NCI-H2171 treated with DMSO at 0.1 percent for 48 hours (cell line): ENCODE data around the gene CRYGA.
A peak's percentile ranks its signal among the peaks of the same experiment; 100 is the strongest.

Experiments used
- DNase-seq: peaks from one replicate; lab custom pipeline; 2025; lab: John Stamatoyannopoulos, UW

The CRYGA gene

DNA sequence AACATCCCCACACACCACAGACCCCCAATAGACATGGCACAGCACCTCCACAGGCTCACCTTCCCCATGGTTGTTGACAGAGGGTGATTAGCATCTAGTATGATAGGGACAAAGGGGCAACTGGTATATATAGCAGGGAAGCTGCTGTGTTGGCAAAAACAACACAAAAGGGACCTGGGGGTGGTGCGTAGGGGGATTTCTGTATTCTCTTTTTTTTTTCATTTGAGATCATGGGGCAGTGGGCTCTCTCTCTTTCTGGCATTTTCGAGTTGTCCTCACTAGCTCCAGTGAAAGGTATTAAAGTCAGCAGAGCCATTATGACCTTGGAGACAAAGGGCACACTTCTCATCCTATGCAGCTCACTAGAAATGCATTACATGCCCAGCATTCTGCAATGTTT is at the start of gene CRYGA:
TSS of gene CRYGA (minus strand) at position 101 of the 400 bp plus-strand sequence. CDS start at position 68, 33 bp downstream.
- DNase-seq = no peak

- DNase-seq = peak; percentile 65
Observed at GRCh38 chr2:208210688-208211451, 47.5 kb upstream of the CRYGA start.

DNA sequence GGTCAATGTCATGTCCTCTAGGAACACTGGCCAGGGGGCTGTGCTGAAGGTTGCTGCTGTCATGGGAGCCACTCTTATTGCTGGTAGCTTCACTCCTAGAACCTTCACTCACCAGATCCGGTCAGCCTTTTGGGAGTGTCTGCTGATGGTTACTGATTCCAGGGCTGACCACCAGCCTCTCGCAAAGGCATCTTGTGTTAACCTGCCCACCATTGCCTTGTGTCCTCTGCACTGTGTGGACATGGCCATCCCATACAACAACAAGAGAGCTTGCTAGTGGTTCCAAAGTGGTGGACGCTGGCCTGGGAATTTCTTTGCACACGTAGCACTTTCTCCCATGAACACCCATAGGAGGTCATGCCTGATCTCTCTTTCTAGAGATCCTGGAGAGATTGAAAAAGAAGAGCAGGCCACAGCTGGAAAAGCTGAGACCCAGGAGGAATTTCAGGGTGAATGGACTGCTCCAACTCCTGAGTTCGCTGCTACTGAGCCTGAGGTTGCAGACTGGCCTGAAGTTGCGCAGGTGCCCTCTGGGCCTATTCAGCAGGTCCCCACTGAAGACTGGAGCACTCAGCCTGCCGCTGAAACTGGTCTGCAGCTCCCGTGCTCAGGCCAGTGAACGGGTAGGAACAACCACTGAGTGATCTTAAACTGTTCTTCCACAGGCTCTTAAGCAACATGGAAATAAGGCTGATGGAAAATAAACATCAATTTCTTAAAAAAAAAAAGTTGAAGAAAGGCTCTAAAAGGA is 45.1 kb upstream of the CRYGA start:
- no peak for DNase-seq

DNA sequence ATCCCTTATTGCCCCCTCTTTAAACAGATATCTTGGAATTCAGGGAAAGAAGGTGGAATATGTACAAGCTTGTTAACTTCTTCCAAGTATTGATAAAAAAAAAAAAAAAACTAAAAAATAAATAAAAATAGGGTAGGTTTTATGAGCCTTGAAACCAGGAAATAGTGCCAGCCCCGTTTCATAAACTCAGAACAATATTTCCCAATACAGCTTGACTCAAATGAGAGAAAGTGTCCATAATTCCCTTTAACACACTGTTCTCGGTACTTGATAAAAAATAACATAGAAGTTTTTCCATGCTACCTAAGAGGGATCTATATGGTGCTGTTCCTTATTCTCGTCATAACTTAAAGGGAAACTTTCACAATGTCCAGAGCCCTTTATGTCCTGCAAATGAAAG is 44.4 kb upstream of the CRYGA start:
- no peak for DNase-seq

DNA sequence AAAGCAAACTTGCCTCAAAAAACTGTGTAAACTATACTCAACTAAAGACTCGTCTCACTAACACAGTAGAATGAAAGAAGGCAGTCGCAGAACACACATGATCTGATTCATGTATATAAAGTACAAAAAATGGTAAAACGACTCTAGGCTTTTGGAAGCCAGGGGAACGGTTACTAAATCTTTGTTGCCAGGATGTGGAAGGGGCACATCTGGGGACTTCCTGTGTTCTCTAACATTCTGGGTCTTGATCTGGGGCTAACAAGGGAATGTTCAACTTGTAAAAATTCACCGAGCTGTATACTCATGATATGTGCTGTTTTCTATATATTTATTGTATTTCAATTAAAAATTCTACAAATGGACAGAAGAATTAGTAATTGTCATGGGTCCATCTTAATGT is 40.8 kb upstream of the CRYGA start:
- DNase-seq = no peak

- no peak for DNase-seq
Observed at GRCh38 chr2:208195531-208195930, 32.1 kb upstream of the CRYGA start.

DNA sequence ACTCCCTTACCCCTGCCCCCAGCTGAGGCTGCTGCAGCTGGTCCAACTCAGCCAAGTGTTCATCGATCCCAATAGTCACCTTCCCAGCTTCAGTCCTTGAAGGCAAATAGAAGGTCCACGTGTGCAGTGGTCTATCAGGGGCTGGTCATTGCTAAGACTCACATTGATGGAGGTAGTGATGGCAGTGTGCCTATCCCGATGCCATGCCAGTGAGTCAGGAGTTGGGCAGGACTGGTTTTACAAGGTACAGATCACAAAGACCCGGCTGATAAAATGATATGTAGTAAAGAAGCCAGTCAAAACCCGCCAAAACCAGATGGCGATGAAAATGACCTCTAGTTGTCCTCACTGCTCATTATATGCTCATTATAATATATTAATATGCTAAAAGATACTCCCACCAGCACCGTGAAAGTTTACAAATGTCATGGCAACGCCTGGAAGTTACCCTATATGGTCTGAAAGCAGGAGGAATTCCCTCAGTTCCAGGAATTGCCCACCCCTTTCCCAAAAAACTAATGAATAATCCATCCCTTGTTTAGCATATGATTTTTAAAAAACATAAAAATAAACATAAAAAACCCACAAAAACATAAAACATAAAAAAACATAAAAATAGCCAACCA is 29.3 kb upstream of the CRYGA start:
- DNase-seq = no peak

GRCh38 chr2:208189810-208190503 is 26.6 kb upstream of the CRYGA start, which contains the start of gene C2orf80:
C2orf80 (minus strand) TSS chr2:208190030; CDS start chr2:208186986, 3,044 bp downstream.
- DNase-seq = no peak

GRCh38 chr2:208189069-208189809 is 25.9 kb upstream of the CRYGA start:
- DNase-seq = no peak

GRCh38 chr2:208186893-208187292 is 23.5 kb upstream of the CRYGA start:
- no peak for DNase-seq

DNA sequence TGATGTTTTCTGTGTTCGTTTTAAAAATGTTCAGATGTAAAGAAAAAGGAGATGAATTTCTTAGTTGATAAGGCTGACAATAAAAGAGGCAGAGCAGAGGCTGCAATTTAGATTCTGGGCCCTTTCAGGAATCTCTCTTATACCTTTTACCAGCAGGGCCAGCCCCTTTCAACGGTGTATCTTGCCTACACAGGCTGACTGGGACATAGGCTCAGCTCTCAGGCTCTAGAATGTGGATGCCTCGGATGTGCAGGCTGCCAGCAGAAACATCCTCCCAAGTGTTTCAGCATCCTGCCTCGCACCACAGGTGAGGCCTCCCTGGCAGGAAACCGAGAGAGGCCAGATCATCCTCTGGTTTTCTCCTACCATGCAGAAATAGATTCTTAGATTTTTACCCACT is 23.1 kb upstream of the CRYGA start:
- no peak for DNase-seq

- DNase-seq = no peak
Observed at GRCh38 chr2:208183972-208184705, 20.8 kb upstream of the CRYGA start.

DNA sequence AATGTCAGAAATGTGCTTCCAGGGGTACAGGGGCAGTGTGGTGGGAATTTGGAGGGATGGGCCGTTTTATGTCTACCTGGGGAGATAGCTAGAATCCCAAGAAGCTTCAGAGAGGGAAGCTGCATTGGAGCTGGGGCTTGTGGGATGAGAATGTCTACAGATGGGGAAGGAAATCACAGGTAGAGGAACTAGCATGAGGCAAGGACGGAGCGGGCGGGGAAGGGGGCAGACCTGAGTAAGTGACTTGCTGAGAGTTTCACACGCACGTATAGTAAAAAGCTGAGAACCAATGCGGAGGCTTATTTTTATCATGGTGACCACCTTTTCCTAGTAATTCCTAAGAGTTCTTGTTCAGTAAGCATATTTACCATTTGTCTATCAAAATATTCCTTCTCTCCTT is 20.1 kb upstream of the CRYGA start:
- no peak for DNase-seq

DNA sequence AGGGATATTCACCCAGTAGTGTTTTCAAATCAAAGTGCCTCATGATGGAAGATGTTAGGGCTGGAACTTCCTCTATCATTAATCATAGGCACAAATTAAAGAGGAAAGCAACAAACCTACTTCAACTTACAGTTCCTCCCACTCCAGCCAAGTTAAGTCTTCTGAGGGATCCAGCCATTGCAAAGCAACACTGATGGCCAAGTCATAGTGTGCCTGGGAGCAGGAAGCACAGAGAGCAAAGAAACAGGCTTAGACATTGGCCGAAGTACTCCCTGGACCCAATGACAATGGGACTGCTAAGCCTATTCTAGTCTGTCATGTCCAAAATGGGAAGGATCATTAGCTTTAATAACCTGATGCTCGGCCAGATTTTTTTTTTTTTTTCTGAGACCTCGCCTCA is 19.4 kb upstream of the CRYGA start:
- DNase-seq = no peak

- no peak for DNase-seq
Observed at GRCh38 chr2:208179028-208179609, 15.7 kb upstream of the CRYGA start.

GRCh38 chr2:208175840-208176153 is 12.4 kb upstream of the CRYGA start:
- DNase-seq = no peak

GRCh38 chr2:208175069-208175839 is 11.9 kb upstream of the CRYGA start:
- peak; percentile 83 for DNase-seq

DNA sequence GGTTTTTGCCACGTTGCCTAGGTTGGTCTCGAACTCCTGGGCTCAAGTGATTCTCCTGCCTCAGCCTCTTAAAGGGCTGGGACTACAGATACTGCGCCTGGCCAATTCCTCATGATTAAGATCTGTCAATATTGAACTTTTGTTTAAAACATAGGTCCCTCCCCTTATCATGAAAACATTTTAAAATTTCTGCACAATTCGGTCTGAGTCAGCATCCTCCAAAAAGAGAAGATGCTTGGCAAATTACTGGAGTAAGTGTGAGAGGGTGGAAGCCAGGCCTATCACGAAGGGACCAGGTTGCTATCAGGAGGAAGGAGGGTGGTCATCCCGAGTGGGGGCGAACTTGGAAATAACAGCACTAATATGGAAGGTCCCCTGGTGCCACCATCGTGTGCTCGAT is 10.8 kb upstream of the CRYGA start:
- no peak for DNase-seq

GRCh38 chr2:208172125-208172524 is 8.7 kb upstream of the CRYGA start:
- DNase-seq = no peak
